Stimulated activated CD4-positive, alpha-beta T cell treated with anti-CD3 and anti-CD28 coated beads, TNF-alpha, amount 100 ng/mL, for 48 hours (primary cell): Measurements from ENCODE around the gene CD28.

Experiments
- DNase-seq, 3 donors: peaks; one replicate each; pipeline ENCODE4 v3.0.0-alpha.2; 2020; ENCODE audit warnings: low read depth in 3 of 3

The CD28 gene

GRCh38 chr2:203715744-203716143 lies 9.3 kb downstream of the CD28 start:
- no peak for DNase-seq

GRCh38 chr2:203718087-203718486 lies 11.6 kb downstream of the CD28 start:
- DNase-seq = peak in 2 of 3 donors; percentile 49 to 55

- no peak for DNase-seq
Measured at GRCh38 chr2:203719456-203720410, 13.3 kb downstream of the CD28 start.

- DNase-seq = no peak
Measured at GRCh38 chr2:203720915-203721672, 14.7 kb downstream of the CD28 start.

- DNase-seq = no peak
Measured at GRCh38 chr2:203721781-203722300, 15.4 kb downstream of the CD28 start.

GRCh38 chr2:203722411-203722810 lies 16.0 kb downstream of the CD28 start:
- no peak for DNase-seq

- DNase-seq = no peak
Measured at GRCh38 chr2:203728321-203728720, 21.9 kb downstream of the CD28 start.

GRCh38 chr2:203730076-203730729 lies 23.8 kb downstream of the CD28 start:
- DNase-seq = no peak

GRCh38 chr2:203730883-203731282 lies 24.4 kb downstream of the CD28 start:
- no peak for DNase-seq

- no peak for DNase-seq
Measured at GRCh38 chr2:203732092-203732952, 25.9 kb downstream of the CD28 start.

- no peak for DNase-seq
Measured at GRCh38 chr2:203732953-203733510, 26.6 kb downstream of the CD28 start.

- no peak for DNase-seq
Measured at GRCh38 chr2:203733684-203734083, 27.2 kb downstream of the CD28 start.

GRCh38 chr2:203734276-203734983 lies 28.0 kb downstream of the CD28 start:
- no peak for DNase-seq

GRCh38 chr2:203737360-203737759 lies 30.9 kb downstream of the CD28 start:
- no peak for DNase-seq

- DNase-seq = no peak
Measured at GRCh38 chr2:203739351-203739750, 32.9 kb downstream of the CD28 start.

- no peak for DNase-seq
Measured at GRCh38 chr2:203740871-203741281, 34.4 kb downstream of the CD28 start.

GRCh38 chr2:203741566-203741965 lies 35.1 kb downstream of the CD28 start:
- DNase-seq = no peak

GRCh38 chr2:203743441-203743981 lies 37.1 kb downstream of the CD28 start:
- no peak for DNase-seq

- no peak for DNase-seq
Measured at GRCh38 chr2:203744091-203744490, 37.7 kb downstream of the CD28 start.

GRCh38 chr2:203745267-203745666 lies 38.8 kb downstream of the CD28 start:
- no peak for DNase-seq
